Measurements from ENCODE around the gene NEU1.
"Not testable (repeated sequence)": the region's sequence is repeated elsewhere in the genome, so short reads cannot be mapped to it uniquely, and the experiment has no call there.

Gene NEU1

GRCh38 chr6:31815025-31815838 is 47.4 kb downstream of the NEU1 start, which contains the start of the genes HSPA1A and HSPA1L:
Gene HSPA1A, plus strand, starts transcription at chr6:31815543. Its CDS starts 214 bp downstream, at chr6:31815757.
Gene HSPA1L, minus strand, starts transcription at chr6:31815283. Its CDS starts 3,311 bp downstream, at chr6:31811972.
- FAIRE-seq, result no peak

- no peak for FAIRE-seq
Measured at GRCh38 chr6:31814677-31815024, 48.0 kb downstream of the NEU1 start.

GRCh38 chr6:31813465-31813849 is 49.2 kb downstream of the NEU1 start:
- FAIRE-seq, result no peak

GRCh38 chr6:31811645-31812044 is 51.0 kb downstream of the NEU1 start:
- no peak for FAIRE-seq

- not testable (repeated sequence) for FAIRE-seq
Measured at GRCh38 chr6:31808599-31808998, 54.0 kb downstream of the NEU1 start.
